IMR-90 (cell line): ENCODE measurements around the gene ATP9B. TPM values are rescaled to one million over a fixed set of nuclear protein-coding genes. Genes with fewer than 3 reads are reported as not detected.

Source experiments
- ATAC-seq: fragments of 200-7000 bp; cut with Tn5 transposase; 2 replicates; pipeline ENCODE4 v1.9.1; 2020; ENCODE audit warnings: low read depth, mild to moderate bottlenecking, moderate library complexity
- BruUV-seq: library from RNA; stranded (reverse); fragments of 400-500 nt; replicated peaks from 2 replicates; lab custom pipeline; 2021; lab: Mats Ljungman, UMichigan
- CTCF ChIA-PET: fragments of 300-600 bp; formaldehyde crosslinking; extraction: SDS; loops from one replicate; lab custom pipeline; 2021; ENCODE audit warnings: antibody characterized with exemption; lab: Yijun Ruan, JAX
- POLR2A ChIA-PET: fragments of 300-600 bp; sonication (Branson Sonifier 250); formaldehyde crosslinking; loops from one replicate; lab custom pipeline; 2022; ENCODE audit warnings: antibody characterized with exemption; ENCODE audit not compliant: unreplicated experiment; lab: Charles Lee
- DNase-seq: peaks from one replicate; pipeline ENCODE4 v3.0.0; 2013
- H2AFZ ChIP-seq: replicated peaks from 2 replicates; pipeline ENCODE3; 2013; ENCODE audit warnings: low read length, mild to moderate bottlenecking; ENCODE audit not compliant: poor library complexity
- H2AK5ac ChIP-seq: 2 replicates; pipeline ENCODE4 v1.6.1; 2013; ENCODE audit warnings: low read depth, low read length, inconsistent platforms
- H2AK9ac ChIP-seq: replicated peaks from 2 replicates; pipeline ENCODE3; 2013; ENCODE audit warnings: mild to moderate bottlenecking, low read depth, low read length, moderate library complexity; ENCODE audit not compliant: poor library complexity
- H2BK120ac ChIP-seq: 2 replicates; pipeline ENCODE4 v1.6.1; 2013; ENCODE audit warnings: low read depth, low read length, inconsistent platforms
- H2BK15ac ChIP-seq: 3 replicates; pipeline ENCODE4 v1.6.1; 2013; ENCODE audit warnings: low read depth, low read length, inconsistent platforms
- H2BK20ac ChIP-seq: 2 replicates; pipeline ENCODE4 v1.6.1; 2013; ENCODE audit warnings: low read depth, mild to moderate bottlenecking, inconsistent platforms, low read length, moderate library complexity
- H2BK5ac ChIP-seq: 2 replicates; pipeline ENCODE4 v1.6.1; 2013; ENCODE audit warnings: mild to moderate bottlenecking, low read depth, low read length, inconsistent platforms; ENCODE audit not compliant: poor library complexity, severe bottlenecking
- H3K14ac ChIP-seq: replicated peaks from 2 replicates; pipeline ENCODE4 v1.6.1; 2013; ENCODE audit warnings: low read depth, low read length, inconsistent platforms
- H3K18ac ChIP-seq: 2 replicates; pipeline ENCODE4 v1.6.1; 2013; ENCODE audit warnings: low read depth, low read length, control low read depth
- H3K23ac ChIP-seq: 2 replicates; pipeline ENCODE4 v1.6.1; 2013; ENCODE audit warnings: low read depth, low read length, inconsistent platforms
- H3K27ac ChIP-seq: 2 replicates; pipeline ENCODE4 v1.5.1; 2013; ENCODE audit warnings: mild to moderate bottlenecking, control low read depth, low read length; ENCODE audit not compliant: insufficient read depth
- H3K27me3 ChIP-seq: 2 replicates; pipeline ENCODE4 v1.6.1; 2013; ENCODE audit warnings: low read length; ENCODE audit not compliant: control insufficient read depth, insufficient read depth
- H3K36me3 ChIP-seq: 2 replicates; pipeline ENCODE4 v1.6.1; 2013; ENCODE audit warnings: low read length, mixed read lengths; ENCODE audit not compliant: control insufficient read depth, insufficient read depth
- H3K4ac ChIP-seq: 2 replicates; pipeline ENCODE4 v1.6.1; 2013; ENCODE audit warnings: low read depth, low read length, inconsistent platforms
- H3K4me1 ChIP-seq: 2 replicates; pipeline ENCODE4 v1.6.1; 2013; ENCODE audit warnings: low read length, mixed read lengths; ENCODE audit not compliant: control insufficient read depth, insufficient read depth
- H3K4me2 ChIP-seq: 2 replicates; pipeline ENCODE4 v1.6.1; 2013; ENCODE audit warnings: low read depth, mild to moderate bottlenecking, control low read depth, low read length, moderate library complexity
- H3K4me3 ChIP-seq: 2 replicates; pipeline ENCODE4 v1.5.1; 2013; ENCODE audit warnings: low read depth, mild to moderate bottlenecking, control low read depth, low read length, moderate library complexity; ENCODE audit not compliant: insufficient read depth
- H3K56ac ChIP-seq: 2 replicates; pipeline ENCODE4 v1.6.1; 2013; ENCODE audit warnings: low read length, inconsistent platforms; ENCODE audit not compliant: insufficient read depth; ENCODE audit errors: extremely low read depth
- H3K79me1 ChIP-seq, 2 experiments: 2 replicates each; pipeline ENCODE4 v1.6.1; 2013; ENCODE audit warnings: low read length in 2 of 2, inconsistent platforms in 1 of 2, low read depth in 1 of 2
- H3K9ac ChIP-seq: 2 replicates; pipeline ENCODE4 v1.6.1; 2013; ENCODE audit warnings: low read depth, low read length, control low read depth
- H3K9me1 ChIP-seq: 2 replicates; pipeline ENCODE4 v1.6.1; 2013; ENCODE audit warnings: low read length, inconsistent platforms; ENCODE audit not compliant: insufficient read depth
- H3K9me3 ChIP-seq: 2 replicates; pipeline ENCODE4 v1.6.1; 2013; ENCODE audit warnings: low read length; ENCODE audit not compliant: control insufficient read depth, insufficient read depth
- H4K20me1 ChIP-seq: 2 replicates; pipeline ENCODE4 v1.6.1; 2013; ENCODE audit warnings: low read length, inconsistent platforms; ENCODE audit not compliant: insufficient read depth
- H4K5ac ChIP-seq: 2 replicates; pipeline ENCODE4 v1.6.1; 2013; ENCODE audit warnings: mild to moderate bottlenecking, low read depth, low read length, control low read depth
- H4K8ac ChIP-seq, 2 experiments: 2 replicates each; pipeline ENCODE4 v1.6.1; 2013; ENCODE audit warnings: low read depth in 2 of 2, low read length in 2 of 2, control low read depth in 1 of 2, inconsistent platforms in 1 of 2
- H4K91ac ChIP-seq: 2 replicates; pipeline ENCODE4 v1.6.1; 2013; ENCODE audit warnings: low read depth, low read length, inconsistent platforms; ENCODE audit not compliant: insufficient read depth
- BHLHE40 ChIP-seq: fragments of 150-350 bp; IDR thresholded peaks from 2 replicates; pipeline ENCODE4 v1.6.1; 2016; ENCODE audit warnings: mild to moderate bottlenecking, low read depth, low read length
- CHD1 ChIP-seq: IDR thresholded peaks from 2 replicates; pipeline ENCODE4 v1.6.1; 2012; ENCODE audit warnings: low read depth, low read length, improper control_type of control experiment
- ELK1 ChIP-seq: fragments of 150-350 bp; IDR thresholded peaks from 2 replicates; pipeline ENCODE4 v1.6.1; 2016; ENCODE audit warnings: low read depth, mild to moderate bottlenecking, low read length, moderate library complexity, borderline replicate concordance
- MAZ ChIP-seq: IDR thresholded peaks from 2 replicates; pipeline ENCODE4 v1.6.1; 2012; ENCODE audit warnings: low read depth, mild to moderate bottlenecking, low read length, improper control_type of control experiment, moderate library complexity, borderline replicate concordance
- NFE2L2 ChIP-seq: fragments of 150-350 bp; IDR thresholded peaks from 2 replicates; pipeline ENCODE4 v1.6.1; 2016; ENCODE audit warnings: low read depth, mild to moderate bottlenecking, low read length
- RAD21 ChIP-seq: IDR thresholded peaks from 2 replicates; pipeline ENCODE4 v1.6.1; 2012; ENCODE audit warnings: low read length, improper control_type of control experiment
- RCOR1 ChIP-seq: IDR thresholded peaks from 2 replicates; pipeline ENCODE4 v1.6.1; 2012; ENCODE audit warnings: mild to moderate bottlenecking, low read length, improper control_type of control experiment; ENCODE audit not compliant: insufficient replicate concordance
- SMC3 ChIP-seq: fragments of 150-350 bp; IDR thresholded peaks from 2 replicates; pipeline ENCODE4 v1.6.1; 2016; ENCODE audit warnings: low read depth, mild to moderate bottlenecking, antibody characterized with exemption, low read length, moderate library complexity
- WGBS, 2 experiments: methylation state at CpG; one replicate each; pipeline versions ENCODE4 v1.1.5 to v1.1.7; 2013; ENCODE audit warnings: missing lambda C conversion rate in 2 of 2; ENCODE audit not compliant: insufficient read length in 1 of 2; ENCODE audit errors: extremely low coverage in 2 of 2; 5-methylcytosine and 5-hydroxymethylcytosine counted together
- dilution Hi-C: fragments of 300-500 bp; cut with HindIII; formaldehyde crosslinking; loops from one replicate; pipeline ENCODE4 v1.14.3; 2018; ENCODE audit warnings: low sequenced_read_pairs; ENCODE audit not compliant: unreplicated experiment
- in situ Hi-C: fragments of 300-500 bp; cut with MboI; formaldehyde crosslinking; loops from 3 replicates; pipeline ENCODE4 v1.14.3; 2019; ENCODE audit warnings: low sequenced_read_pairs, inconsistent platforms, mixed read lengths
- intact Hi-C: fragments of 100-400 bp; cut with micrococcal nuclease; formaldehyde crosslinking; loops from 2 replicates; pipeline ENCODE4 v1.10.0; 2022
- polyA plus RNA-seq, 3 experiments: library from polyadenylated mRNA; depleted of rRNA; stranded (reverse); fragments of >200 nt; gene quantifications; 2 replicates each; pipeline ENCODE4 v1.2.3, GENCODE V29; 2012; ENCODE audit warnings: low replicate concordance in 1 of 3
- total RNA-seq: library from RNA; depleted of rRNA; stranded (reverse); fragments of >200 nt; gene quantifications from 2 replicates; pipeline ENCODE4 v1.2.3, GENCODE V29; 2012

Gene ATP9B
- total and polyA plus RNA-seq, 2 of the 4 experiments (the other 2 are of a cell fraction) = 11.0 to 11.5 TPM

GRCh38 chr18:79164706-79165105, 95.5 kb downstream of the ATP9B start:
- dilution Hi-C loops = no loop called here
- in situ Hi-C loops = no loop called here
- CTCF ChIA-PET = no interaction called here

More at GRCh38 chr18:79164706-79165105, 95.5 kb downstream of the ATP9B start:
- Histone ChIP-seq H3K27me3 (no peaks in the 10 kb centered on the region), H2AFZ (no peak overlapping the region), H4K5ac (no peak overlapping the region), H4K20me1 (no peaks in the 10 kb centered on the region), H3K23ac (no peak overlapping the region), H4K8ac (no peak overlapping the region), H3K9me1 (peaks cover 2% of the 10 kb centered on the region; the same call in 1 of the 2 replicates), H3K27ac (no peak overlapping the region), H3K79me1 (no peaks in the 10 kb centered on the region), H2BK20ac (no peak overlapping the region), H2BK5ac (no peak overlapping the region), H3K4me3 (no peak overlapping the region), H3K9me3 (no peaks in the 10 kb centered on the region), H2BK120ac (no peak overlapping the region), H3K56ac (no peak overlapping the region), H3K4ac (no peak overlapping the region), H3K18ac (no peak overlapping the region), H2AK5ac (no peak overlapping the region), H3K9ac (no peak overlapping the region), H2BK15ac (no peak overlapping the region), H3K4me1 (no peaks in the 10 kb centered on the region), H3K4me2 (no peak overlapping the region), H4K91ac (no peak overlapping the region), H3K36me3 (peaks cover 12% of the 10 kb centered on the region), H2AK9ac (no peak overlapping the region), H3K14ac (no peak overlapping the region)
- no TSS peak for BruUV-seq
- ATAC-seq (no peak), DNase-seq (no peak)
- POLR2A ChIA-PET = no interaction called here
- no CpG with 5 or more reads among the region's 1 CpG for WGBS, 2 experiments
- no peak for TF ChIP-seq MAZ
- TF ChIP-seq SMC3 = no peak
- no peak for TF ChIP-seq ELK1
- TF ChIP-seq RAD21 = no peak
- TF ChIP-seq RCOR1 = no peak
- TF ChIP-seq CHD1 = no peak
- no peak for TF ChIP-seq NFE2L2
- no peak for TF ChIP-seq BHLHE40
- intact Hi-C loops = no loop called here
